ENCODE data around the gene NOS1AP.

Gene NOS1AP

GRCh38 chr1:162232034-162232711 lies 162.7 kb downstream of the NOS1AP start:
- H3K27ac ChIP-seq (ENCODE audit: low read depth, low read length), result no peak overlapping the region
- TF ChIP-seq CTCF (IDR thresholded peaks at IDR 0.05; ENCODE audit: low read depth, low read length, poor library complexity, severe bottlenecking), result no peak
- no peak for TF ChIP-seq EZH2phosphoT487 (IDR thresholded peaks at IDR 0.05; ENCODE audit: borderline replicate concordance, low read length)
- H3F3A ChIP-seq (ENCODE audit: control insufficient read depth, insufficient read depth), result no peaks in the 10 kb centered on the region
- H3K9me2 ChIP-seq (replicated peaks; ENCODE audit: control insufficient read depth, low read length), result no peaks in the 10 kb centered on the region
- no peak overlapping the region for H3K4me2 ChIP-seq (ENCODE audit: low read length)
- no peaks in the 10 kb centered on the region for H3K36me3 ChIP-seq (ENCODE audit: control insufficient read depth, low read length)
- H3K79me2 ChIP-seq (ENCODE audit: control insufficient read depth, low read length), result no peaks in the 10 kb centered on the region
- peaks cover 14% of the 10 kb centered on the region for H3K27me3 ChIP-seq (ENCODE audit: control insufficient read depth, low read length)
- H3K4me3 ChIP-seq (ENCODE audit: low read length), result no peak overlapping the region
- no peaks in the 10 kb centered on the region for H4K20me1 ChIP-seq (ENCODE audit: control insufficient read depth, insufficient read depth, low read depth, low read length)
- no peaks in the 10 kb centered on the region for H3K9me3 ChIP-seq (ENCODE audit: control insufficient read depth, insufficient read depth, low read length)
- no peaks in the 10 kb centered on the region for H3K4me1 ChIP-seq (ENCODE audit: control insufficient read depth, low read length)

- no peak for TF ChIP-seq EZH2phosphoT487 (IDR thresholded peaks at IDR 0.05; ENCODE audit: borderline replicate concordance, low read length)
- no peak for TF ChIP-seq CTCF (IDR thresholded peaks at IDR 0.05; ENCODE audit: low read depth, low read length, poor library complexity, severe bottlenecking)
- no peak overlapping the region for H3K27ac ChIP-seq (ENCODE audit: low read depth, low read length)
- H3K9me2 ChIP-seq (replicated peaks; ENCODE audit: control insufficient read depth, low read length), result no peaks in the 10 kb centered on the region
- no peak overlapping the region for H3K4me3 ChIP-seq (ENCODE audit: low read length)
- no peaks in the 10 kb centered on the region for H3F3A ChIP-seq (ENCODE audit: control insufficient read depth, insufficient read depth)
- H3K27me3 ChIP-seq (ENCODE audit: control insufficient read depth, low read length), result peaks cover 16% of the 10 kb centered on the region
- H3K79me2 ChIP-seq (ENCODE audit: control insufficient read depth, low read length), result no peaks in the 10 kb centered on the region
- no peaks in the 10 kb centered on the region for H4K20me1 ChIP-seq (ENCODE audit: control insufficient read depth, insufficient read depth, low read depth, low read length)
- no peaks in the 10 kb centered on the region for H3K9me3 ChIP-seq (ENCODE audit: control insufficient read depth, insufficient read depth, low read length)
- H3K36me3 ChIP-seq (ENCODE audit: control insufficient read depth, low read length), result no peaks in the 10 kb centered on the region
- no peak overlapping the region for H3K4me2 ChIP-seq (ENCODE audit: low read length)
- H3K4me1 ChIP-seq (ENCODE audit: control insufficient read depth, low read length), result no peaks in the 10 kb centered on the region
Measured at GRCh38 chr1:162233066-162233465, 163.6 kb downstream of the NOS1AP start.

GRCh38 chr1:162233937-162234336 lies 164.4 kb downstream of the NOS1AP start:
- no peaks in the 10 kb centered on the region for H3K79me2 ChIP-seq (ENCODE audit: control insufficient read depth, low read length)
- peaks cover 12% of the 10 kb centered on the region for H3K27me3 ChIP-seq (ENCODE audit: control insufficient read depth, low read length)
- no peak overlapping the region for H3K27ac ChIP-seq (ENCODE audit: low read depth, low read length)
- H3K9me3 ChIP-seq (ENCODE audit: control insufficient read depth, insufficient read depth, low read length), result no peaks in the 10 kb centered on the region
- no peak overlapping the region for H3K4me2 ChIP-seq (ENCODE audit: low read length)
- no peak overlapping the region for H3K4me3 ChIP-seq (ENCODE audit: low read length)
- no peaks in the 10 kb centered on the region for H3F3A ChIP-seq (ENCODE audit: control insufficient read depth, insufficient read depth)
- H3K4me1 ChIP-seq (ENCODE audit: control insufficient read depth, low read length), result no peaks in the 10 kb centered on the region
- TF ChIP-seq EZH2phosphoT487 (IDR thresholded peaks at IDR 0.05; ENCODE audit: borderline replicate concordance, low read length) (no peak), CTCF (IDR thresholded peaks at IDR 0.05; ENCODE audit: low read depth, low read length, poor library complexity, severe bottlenecking) (no peak)
- H4K20me1 ChIP-seq (ENCODE audit: control insufficient read depth, insufficient read depth, low read depth, low read length), result no peaks in the 10 kb centered on the region
- H3K9me2 ChIP-seq (replicated peaks; ENCODE audit: control insufficient read depth, low read length), result no peaks in the 10 kb centered on the region
- no peaks in the 10 kb centered on the region for H3K36me3 ChIP-seq (ENCODE audit: control insufficient read depth, low read length)

Measured in DOHH2 (cell line).